22Rv1 (cell line): Measurements from ENCODE around the gene DHRS12.

Experiments
- H3K27ac ChIP-seq: fragments of 450-650 bp; 2 replicates; pipeline ENCODE4 v1.5.1; 2017
- ZFX ChIP-seq: fragments of 450-650 bp; IDR thresholded peaks from 2 replicates; pipeline ENCODE4 v1.6.1; 2017; ENCODE audit warnings: antibody characterized with exemption, borderline replicate concordance
- TF ChIP-seq, protein P1 (sequence below): fragments of 450-650 bp; IDR thresholded peaks from 2 replicates; pipeline ENCODE4 v1.5.1; 2017; ENCODE audit warnings: mild to moderate bottlenecking

DHRS12 gene

DNA sequence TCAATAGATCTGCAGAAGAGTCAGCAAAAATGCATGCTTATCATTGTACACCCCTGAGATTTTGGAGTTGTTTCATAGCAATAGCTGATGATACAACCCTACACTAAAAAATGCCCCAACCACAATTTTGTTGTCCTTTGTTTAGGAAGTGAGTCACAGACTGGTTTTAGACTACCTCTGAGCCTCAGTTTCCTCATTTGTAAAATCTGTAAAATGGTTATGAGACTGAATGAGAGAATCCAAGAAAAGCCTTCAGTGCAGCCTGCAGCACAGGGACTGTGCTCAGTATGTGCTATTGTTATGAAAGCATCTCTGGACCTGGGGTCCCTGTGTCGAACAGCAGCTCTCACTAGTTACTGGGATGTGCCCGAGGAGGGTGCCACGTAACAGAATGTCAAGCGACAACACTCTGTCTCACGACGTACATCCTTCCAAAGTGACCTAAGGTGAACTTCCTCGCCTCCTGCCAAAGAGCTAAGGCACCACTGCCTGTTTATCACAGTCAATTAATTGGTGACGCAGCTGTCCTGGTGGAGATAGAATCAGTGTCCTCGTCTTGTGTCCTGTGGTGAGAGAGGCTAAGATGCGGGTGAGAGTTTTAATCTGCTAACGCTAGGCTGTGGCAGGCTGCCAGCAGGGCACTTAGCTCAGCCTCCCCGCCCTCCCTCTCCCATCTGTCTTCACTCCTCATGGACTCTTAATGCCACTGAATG lies 18.1 kb downstream of the DHRS12 start:
- TF ChIP-seq, protein P1, sequence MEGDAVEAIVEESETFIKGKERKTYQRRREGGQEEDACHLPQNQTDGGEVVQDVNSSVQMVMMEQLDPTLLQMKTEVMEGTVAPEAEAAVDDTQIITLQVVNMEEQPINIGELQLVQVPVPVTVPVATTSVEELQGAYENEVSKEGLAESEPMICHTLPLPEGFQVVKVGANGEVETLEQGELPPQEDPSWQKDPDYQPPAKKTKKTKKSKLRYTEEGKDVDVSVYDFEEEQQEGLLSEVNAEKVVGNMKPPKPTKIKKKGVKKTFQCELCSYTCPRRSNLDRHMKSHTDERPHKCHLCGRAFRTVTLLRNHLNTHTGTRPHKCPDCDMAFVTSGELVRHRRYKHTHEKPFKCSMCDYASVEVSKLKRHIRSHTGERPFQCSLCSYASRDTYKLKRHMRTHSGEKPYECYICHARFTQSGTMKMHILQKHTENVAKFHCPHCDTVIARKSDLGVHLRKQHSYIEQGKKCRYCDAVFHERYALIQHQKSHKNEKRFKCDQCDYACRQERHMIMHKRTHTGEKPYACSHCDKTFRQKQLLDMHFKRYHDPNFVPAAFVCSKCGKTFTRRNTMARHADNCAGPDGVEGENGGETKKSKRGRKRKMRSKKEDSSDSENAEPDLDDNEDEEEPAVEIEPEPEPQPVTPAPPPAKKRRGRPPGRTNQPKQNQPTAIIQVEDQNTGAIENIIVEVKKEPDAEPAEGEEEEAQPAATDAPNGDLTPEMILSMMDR: no peak
- no peak for TF ChIP-seq ZFX
- no peak overlapping the region for H3K27ac ChIP-seq

DNA sequence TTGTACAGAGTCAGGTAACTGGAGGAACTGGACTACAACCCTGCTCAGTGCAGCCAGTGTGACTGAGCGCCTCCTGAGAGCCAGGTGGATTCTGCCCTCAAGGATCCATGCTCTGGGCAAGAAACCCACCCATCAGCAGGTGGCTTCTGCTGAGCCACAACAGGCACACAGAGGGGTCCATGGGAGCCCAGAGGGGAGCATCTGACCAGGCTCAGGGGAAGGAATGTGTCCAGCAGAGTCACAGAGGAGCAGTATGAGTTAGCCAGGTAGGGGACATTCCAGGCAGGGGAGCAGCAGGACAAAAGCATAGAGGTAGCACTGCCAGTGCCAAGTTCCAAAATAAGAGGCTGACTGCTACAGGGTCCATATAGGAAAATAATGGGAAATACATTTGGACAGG lies 19.9 kb downstream of the DHRS12 start:
- no peak overlapping the region for H3K27ac ChIP-seq
- TF ChIP-seq, protein P1: no peak
- TF ChIP-seq ZFX: no peak

DNA sequence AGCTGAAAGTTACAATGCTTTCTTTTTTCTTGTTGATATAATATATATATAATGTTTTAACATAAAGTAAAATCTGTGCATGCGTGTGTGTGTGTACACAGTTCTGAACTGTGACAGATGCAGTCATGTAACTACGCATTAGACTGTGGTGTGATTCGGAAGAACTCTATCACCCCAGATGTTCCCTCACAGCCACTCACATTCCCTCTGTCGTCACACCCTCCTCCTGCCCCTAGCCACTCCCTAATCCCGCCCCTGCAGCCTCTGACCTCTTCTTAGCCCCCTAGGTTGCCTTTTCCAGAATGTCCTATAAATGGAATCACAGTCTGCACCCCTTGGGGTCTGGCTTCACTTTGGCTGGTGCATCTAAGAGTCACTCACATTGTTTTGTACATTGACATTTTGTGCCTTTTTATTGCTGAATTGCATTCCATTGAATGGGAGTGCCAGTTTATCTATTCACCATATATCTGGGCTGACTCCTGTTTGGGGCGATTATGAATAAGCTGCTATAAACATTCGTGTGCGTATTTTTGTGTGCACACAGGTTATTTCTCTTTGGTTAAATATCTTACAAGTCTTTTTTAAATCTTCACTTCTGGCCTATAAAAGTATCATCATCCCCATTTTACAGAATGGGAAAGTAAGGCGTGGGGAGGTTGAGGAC lies 20.4 kb downstream of the DHRS12 start:
- TF ChIP-seq, protein P1: no peak
- no peak for TF ChIP-seq ZFX
- no peak overlapping the region for H3K27ac ChIP-seq

DNA sequence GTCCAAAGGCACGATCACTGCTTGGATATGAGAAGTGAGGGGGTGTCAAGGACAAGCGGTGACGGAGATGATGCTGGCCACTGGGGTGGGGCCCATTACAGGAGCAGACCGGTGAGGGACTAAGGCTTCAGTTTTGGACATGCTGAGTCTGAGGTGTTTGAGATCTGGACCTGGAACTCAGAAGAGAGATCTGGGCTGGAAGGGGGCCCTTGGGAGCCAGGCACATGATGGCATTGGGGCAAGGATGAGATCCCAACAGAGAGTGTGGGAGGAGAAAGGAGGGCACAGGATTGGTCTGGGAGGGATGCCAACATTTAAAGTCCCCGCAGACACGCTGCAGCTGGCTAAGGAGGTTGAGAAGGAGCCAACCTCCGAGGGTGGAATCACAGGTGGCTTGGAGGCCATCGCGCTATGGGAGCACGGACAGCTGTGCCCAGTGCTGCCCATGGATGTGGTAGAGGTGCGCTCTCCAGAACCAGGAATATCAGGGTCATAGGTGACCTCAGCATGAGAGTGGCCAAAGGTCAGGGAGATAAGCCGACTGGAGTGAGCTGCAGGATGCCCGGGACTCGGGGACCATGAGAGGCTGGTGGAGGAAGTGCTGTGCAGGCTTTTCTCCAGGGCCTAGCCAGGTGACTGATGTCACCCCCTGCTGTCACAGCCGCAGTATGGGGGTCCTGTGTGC lies 21.8 kb downstream of the DHRS12 start:
- no peak for TF ChIP-seq ZFX
- TF ChIP-seq, protein P1: no peak
- no peak overlapping the region for H3K27ac ChIP-seq

DNA sequence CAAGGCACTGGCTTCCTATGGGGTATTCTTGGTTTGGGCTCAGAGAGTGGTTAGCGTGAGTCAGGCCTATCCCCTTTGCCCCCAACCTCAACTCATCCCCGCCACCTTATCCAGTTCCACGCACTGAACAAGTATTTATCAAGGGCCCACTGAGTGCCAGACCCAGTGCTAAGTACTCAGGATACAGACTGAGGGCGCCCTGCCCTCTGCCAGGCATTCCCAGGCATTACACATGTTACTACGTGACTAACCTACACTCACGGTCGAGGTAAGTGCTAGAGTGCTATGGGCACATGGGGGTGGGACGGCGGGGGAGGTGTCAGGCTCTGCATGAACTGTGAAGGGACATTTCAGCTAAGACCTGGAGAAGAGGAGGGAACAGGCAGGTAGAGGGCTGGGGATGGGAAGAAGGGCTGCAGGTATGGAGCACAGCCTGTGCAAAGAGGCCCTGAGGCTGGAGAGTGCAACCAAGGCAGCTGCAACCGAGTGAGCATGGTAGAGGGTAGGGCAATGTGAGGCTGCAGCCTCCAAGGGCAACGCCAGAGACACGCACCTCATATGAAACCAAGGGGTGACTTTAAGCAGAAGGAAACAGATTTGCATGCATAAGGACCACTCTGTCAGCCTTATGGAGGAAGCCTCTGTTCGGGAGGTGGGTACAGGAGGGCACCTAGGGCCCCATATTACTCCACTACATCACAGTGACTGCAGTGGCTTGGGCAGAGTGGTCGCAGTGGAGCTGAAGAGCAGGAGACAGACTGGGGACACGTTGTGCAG lies 22.5 kb downstream of the DHRS12 start:
- no peak for TF ChIP-seq ZFX
- TF ChIP-seq, protein P1: peak; percentile 33
- H3K27ac ChIP-seq: no peak overlapping the region

DNA sequence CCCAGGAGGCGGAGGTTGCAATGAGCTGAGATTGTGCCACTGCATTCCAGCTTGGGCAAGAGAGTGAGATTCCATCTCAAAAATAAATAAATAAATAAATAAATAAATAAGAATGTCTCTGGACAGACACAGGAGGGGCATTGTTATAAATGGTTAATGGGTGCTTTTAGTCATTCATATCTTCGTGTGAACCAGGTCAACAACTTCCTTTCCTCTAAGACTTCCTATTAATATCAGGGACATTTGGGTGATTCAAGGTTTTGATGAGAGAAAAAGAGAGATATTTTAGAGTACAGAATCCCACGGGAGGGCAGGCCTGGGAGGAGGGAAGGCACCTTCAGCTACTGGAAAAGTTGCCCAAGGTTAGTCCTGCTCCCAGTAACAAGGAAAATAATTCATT lies 23.9 kb downstream of the DHRS12 start:
- TF ChIP-seq, protein P1: no peak
- TF ChIP-seq ZFX: no peak
- H3K27ac ChIP-seq: no peak overlapping the region
